ENCODE data around the gene HS3ST1.
A peak's percentile ranks its signal among the peaks of the same experiment; 100 is the strongest.

HS3ST1 gene

DNA sequence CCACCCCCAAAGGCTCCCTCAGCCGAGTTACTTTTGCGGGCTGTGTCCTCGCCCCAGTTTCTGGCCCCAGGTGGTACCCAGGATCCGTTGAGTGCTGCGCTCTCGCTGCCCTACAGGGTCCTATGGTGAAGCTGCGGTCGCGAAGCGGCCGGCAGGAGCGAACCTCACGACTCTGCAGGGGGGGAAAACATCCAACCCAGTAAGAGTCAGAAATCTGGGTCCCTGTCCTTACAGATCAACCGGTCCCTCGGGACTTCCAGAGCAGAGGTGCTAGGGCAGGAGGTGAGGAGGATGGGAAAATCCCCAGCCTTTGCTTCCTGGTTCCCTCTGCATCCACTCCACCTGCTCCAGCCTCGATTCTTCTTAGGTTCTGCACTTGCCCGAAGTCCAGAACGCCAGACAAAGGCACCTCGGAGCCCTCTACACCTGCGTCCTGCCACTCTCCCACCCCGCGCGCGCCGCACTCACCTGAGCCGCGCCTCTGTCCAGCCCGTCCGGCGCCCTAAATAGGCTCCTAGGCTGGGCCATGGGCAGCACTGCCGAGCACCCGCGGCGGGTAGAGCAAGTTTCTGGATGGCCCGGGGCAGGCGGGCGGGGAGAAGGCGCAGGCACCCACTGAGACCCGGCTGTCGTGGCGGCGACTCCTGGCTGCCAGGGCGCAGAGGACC is at the start of gene HS3ST1:
Gene HS3ST1 (minus strand): TSS at position 664 of the 668 bp plus-strand sequence. CDS start 28,889 bp downstream, outside the sequence.
- Histone ChIP-seq H3K9me3 (no peaks in the 10 kb centered on the region), H3K36me3 (no peaks in the 10 kb centered on the region), H3K27ac (no peak within 1 kb of the TSS), H3K27me3 (peaks cover 73% of the 10 kb centered on the region), H3K4me1 (ENCODE audit: control insufficient read depth in 1 of 2, insufficient read depth in 1 of 2, low read depth in 1 of 2, low read length in 1 of 2) (peaks cover 6 to 12% of the 10 kb centered on the region in 2 experiments), H3K4me3 (ENCODE audit: low read depth in 1 of 2, low read length in 1 of 2) (peak within 1 kb of the TSS in 1 of 2 experiments; percentile 57)
- TF ChIP-seq, protein P1, sequence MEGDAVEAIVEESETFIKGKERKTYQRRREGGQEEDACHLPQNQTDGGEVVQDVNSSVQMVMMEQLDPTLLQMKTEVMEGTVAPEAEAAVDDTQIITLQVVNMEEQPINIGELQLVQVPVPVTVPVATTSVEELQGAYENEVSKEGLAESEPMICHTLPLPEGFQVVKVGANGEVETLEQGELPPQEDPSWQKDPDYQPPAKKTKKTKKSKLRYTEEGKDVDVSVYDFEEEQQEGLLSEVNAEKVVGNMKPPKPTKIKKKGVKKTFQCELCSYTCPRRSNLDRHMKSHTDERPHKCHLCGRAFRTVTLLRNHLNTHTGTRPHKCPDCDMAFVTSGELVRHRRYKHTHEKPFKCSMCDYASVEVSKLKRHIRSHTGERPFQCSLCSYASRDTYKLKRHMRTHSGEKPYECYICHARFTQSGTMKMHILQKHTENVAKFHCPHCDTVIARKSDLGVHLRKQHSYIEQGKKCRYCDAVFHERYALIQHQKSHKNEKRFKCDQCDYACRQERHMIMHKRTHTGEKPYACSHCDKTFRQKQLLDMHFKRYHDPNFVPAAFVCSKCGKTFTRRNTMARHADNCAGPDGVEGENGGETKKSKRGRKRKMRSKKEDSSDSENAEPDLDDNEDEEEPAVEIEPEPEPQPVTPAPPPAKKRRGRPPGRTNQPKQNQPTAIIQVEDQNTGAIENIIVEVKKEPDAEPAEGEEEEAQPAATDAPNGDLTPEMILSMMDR (IDR thresholded peaks at IDR 0.05), result no peak

DNA sequence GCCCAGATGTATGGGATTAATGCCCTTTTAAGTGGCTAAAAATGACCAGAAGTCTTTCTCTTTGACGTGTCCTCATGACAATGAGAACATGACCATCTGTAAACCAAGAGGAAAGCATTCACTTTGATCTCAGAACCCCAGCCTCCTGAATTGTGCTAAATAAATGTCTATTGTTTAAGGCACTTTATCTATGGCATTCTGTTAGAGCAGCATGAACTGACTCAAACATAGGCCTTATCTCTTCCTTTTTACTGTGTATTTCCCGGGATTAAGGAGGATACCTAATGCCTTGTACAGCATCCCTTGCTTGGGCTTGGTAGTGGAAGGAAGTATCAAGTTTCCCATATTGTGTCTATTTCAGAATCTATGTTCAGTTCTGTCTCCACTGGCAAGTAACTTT is 47.2 kb upstream of the HS3ST1 start:
- Histone ChIP-seq H3K4me1 (ENCODE audit: control insufficient read depth in 1 of 2, insufficient read depth in 1 of 2, low read depth in 1 of 2, low read length in 1 of 2) (peaks cover 47 to 53% of the 10 kb centered on the region in 2 experiments), H3K4me3 (ENCODE audit: low read depth in 1 of 2, low read length in 1 of 2) (no peak overlapping the region), H3K9me3 (no peaks in the 10 kb centered on the region), H3K27me3 (no peaks in the 10 kb centered on the region), H3K27ac (no peak overlapping the region), H3K36me3 (no peaks in the 10 kb centered on the region)
- TF ChIP-seq, protein P1 (IDR thresholded peaks at IDR 0.05), result no peak

DNA sequence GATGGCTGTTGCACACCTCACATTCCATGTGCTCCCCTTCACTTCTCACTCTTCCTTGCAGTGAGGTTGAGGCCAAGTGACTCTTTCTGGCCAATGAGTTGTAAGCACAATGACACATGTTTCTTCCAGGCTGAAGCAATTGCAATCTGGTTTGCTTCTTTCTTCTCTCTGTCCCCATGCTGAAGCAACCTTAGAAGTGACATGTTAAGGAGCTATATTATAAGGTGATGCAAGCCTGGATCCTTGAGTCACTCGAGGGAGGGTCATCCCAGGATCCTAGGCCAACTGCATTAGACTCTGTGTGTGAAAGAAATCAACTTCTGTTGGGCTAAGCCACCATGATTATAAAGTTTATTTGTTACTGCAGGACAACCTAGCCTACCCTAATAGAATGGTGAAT is 45.5 kb upstream of the HS3ST1 start:
- Histone ChIP-seq H3K27me3 (no peaks in the 10 kb centered on the region), H3K27ac (peak overlapping the region; percentile 6), H3K4me1 (ENCODE audit: control insufficient read depth in 1 of 2, insufficient read depth in 1 of 2, low read depth in 1 of 2, low read length in 1 of 2) (peaks cover 40 to 47% of the 10 kb centered on the region in 2 experiments), H3K9me3 (no peaks in the 10 kb centered on the region), H3K36me3 (no peaks in the 10 kb centered on the region), H3K4me3 (ENCODE audit: low read depth in 1 of 2, low read length in 1 of 2) (no peak overlapping the region)
- TF ChIP-seq, protein P1 (IDR thresholded peaks at IDR 0.05), result no peak

DNA sequence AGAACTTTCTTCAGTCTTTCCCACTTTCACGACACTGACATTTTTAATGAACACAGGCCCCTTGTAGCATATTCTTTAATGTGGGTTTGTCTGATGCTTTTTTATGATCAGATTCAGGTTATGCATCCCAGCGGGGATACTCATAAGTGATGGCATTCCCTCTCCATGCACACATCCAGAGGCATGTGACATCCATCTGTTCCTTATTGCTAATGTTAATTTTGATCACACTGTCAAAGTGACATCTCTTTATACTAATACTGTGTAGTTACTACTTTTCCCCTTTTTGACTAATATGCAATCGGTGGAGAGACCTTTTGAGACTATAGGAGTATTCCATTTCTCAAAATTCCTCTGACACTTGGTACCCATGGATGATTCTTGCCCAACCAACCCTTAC is 43.8 kb upstream of the HS3ST1 start:
- H3K4me3 ChIP-seq (ENCODE audit: low read depth in 1 of 2, low read length in 1 of 2), result no peak overlapping the region
- no peaks in the 10 kb centered on the region for H3K27me3 ChIP-seq
- TF ChIP-seq, protein P1 (IDR thresholded peaks at IDR 0.05), result no peak
- H3K4me1 ChIP-seq (ENCODE audit: control insufficient read depth in 1 of 2, insufficient read depth in 1 of 2, low read depth in 1 of 2, low read length in 1 of 2), result peaks cover 40 to 47% of the 10 kb centered on the region in 2 experiments
- H3K27ac ChIP-seq, result peak overlapping the region; percentile 86
- no peaks in the 10 kb centered on the region for H3K9me3 ChIP-seq
- H3K36me3 ChIP-seq, result no peaks in the 10 kb centered on the region

DNA sequence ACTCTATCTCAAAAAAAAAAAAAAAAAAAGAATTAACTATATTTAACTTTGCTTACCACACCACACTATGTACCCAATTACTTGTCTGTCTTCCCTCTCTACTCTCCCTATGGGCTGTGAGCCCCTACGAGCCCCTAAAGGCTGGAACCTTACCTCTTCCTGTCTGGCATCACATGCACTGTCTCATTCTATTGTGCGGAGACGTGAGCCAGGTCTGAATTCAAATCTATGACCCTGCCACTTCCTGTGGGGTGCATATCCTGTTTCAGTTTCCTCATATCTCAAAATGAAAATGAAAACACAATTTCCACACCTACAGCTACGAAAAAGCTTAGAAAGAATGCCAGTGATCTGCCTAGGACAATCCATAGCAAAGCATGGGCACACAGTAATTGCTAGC is 42.9 kb upstream of the HS3ST1 start:
- no peaks in the 10 kb centered on the region for H3K27me3 ChIP-seq
- peaks cover 40 to 47% of the 10 kb centered on the region in 2 experiments for H3K4me1 ChIP-seq (ENCODE audit: control insufficient read depth in 1 of 2, insufficient read depth in 1 of 2, low read depth in 1 of 2, low read length in 1 of 2)
- H3K4me3 ChIP-seq (ENCODE audit: low read depth in 1 of 2, low read length in 1 of 2), result peak overlapping the region; percentile 52
- TF ChIP-seq, protein P1 (IDR thresholded peaks at IDR 0.05), result no peak
- H3K27ac ChIP-seq, result peak overlapping the region; percentile 86
- H3K36me3 ChIP-seq, result no peaks in the 10 kb centered on the region
- no peaks in the 10 kb centered on the region for H3K9me3 ChIP-seq

Data from neutrophil (primary cell).